ENCODE measurements around the gene FLT1.

DNA sequence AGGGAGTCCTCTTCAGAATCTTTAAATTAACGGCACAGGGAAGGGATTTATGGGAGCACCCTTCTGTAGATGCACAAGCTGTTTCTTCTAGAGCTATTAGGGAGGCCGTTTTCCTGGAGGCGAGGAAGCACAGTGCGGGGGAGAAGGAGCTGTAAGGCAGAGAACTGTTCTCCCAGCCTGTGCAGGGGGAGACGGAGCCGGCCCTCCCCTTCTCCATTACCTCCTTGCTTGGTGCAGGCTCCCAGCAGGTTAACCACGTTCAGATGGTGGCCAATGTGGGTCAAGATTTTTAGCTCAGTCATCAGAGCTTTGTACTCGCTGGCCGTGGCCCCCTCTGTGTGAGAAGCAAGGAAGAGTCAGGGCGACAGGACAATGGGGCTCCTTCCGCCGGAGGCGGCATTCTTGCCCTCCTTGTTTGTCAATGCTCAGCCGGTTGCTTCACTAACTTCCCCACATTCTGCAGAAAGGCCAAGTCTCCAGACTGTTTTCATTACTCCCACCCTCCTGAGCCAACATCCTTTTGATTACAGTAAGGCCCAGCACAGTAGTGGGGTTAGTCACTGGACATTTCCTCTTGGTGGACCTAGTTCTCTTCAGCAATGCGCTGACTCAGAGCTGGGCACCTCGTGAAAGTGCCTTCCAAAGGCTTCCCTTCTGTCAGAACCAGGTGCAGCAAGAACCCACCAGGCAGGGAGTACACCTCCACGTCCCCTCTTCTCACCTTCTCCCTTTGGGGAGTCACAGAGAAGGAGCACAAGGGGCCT lies 165.4 kb downstream of the FLT1 start:
- TF ChIP-seq, protein P1, sequence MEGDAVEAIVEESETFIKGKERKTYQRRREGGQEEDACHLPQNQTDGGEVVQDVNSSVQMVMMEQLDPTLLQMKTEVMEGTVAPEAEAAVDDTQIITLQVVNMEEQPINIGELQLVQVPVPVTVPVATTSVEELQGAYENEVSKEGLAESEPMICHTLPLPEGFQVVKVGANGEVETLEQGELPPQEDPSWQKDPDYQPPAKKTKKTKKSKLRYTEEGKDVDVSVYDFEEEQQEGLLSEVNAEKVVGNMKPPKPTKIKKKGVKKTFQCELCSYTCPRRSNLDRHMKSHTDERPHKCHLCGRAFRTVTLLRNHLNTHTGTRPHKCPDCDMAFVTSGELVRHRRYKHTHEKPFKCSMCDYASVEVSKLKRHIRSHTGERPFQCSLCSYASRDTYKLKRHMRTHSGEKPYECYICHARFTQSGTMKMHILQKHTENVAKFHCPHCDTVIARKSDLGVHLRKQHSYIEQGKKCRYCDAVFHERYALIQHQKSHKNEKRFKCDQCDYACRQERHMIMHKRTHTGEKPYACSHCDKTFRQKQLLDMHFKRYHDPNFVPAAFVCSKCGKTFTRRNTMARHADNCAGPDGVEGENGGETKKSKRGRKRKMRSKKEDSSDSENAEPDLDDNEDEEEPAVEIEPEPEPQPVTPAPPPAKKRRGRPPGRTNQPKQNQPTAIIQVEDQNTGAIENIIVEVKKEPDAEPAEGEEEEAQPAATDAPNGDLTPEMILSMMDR (IDR thresholded peaks at IDR 0.05; ENCODE audit: low read length) = no peak
- no peak for TF ChIP-seq EZH2 (IDR thresholded peaks at IDR 0.05; ENCODE audit: borderline replicate concordance, low read length)

Measured in OCI-LY1 (cell line).